IPS DF 4.7 (cell line): ENCODE measurements around the gene NECAB3.

ENCODE experiments used
- DNase-seq: peaks from one replicate; pipeline ENCODE4 v3.0.0-alpha.2; 2013; ENCODE audit warnings: low spot score; ENCODE audit errors: extremely low read depth

NECAB3 gene

GRCh38 chr20:33697129-33697528, 22.9 kb upstream of the NECAB3 start:
- no peak for DNase-seq

GRCh38 chr20:33696448-33696847, 22.2 kb upstream of the NECAB3 start:
- DNase-seq: no peak

- no peak for DNase-seq
Observed at GRCh38 chr20:33694639-33695012, 20.4 kb upstream of the NECAB3 start.

- no peak for DNase-seq
Observed at GRCh38 chr20:33693741-33694638, 19.8 kb upstream of the NECAB3 start.

- no peak for DNase-seq
Observed at GRCh38 chr20:33693289-33693688, 19.1 kb upstream of the NECAB3 start.

GRCh38 chr20:33689973-33690372, 15.7 kb upstream of the NECAB3 start:
- no peak for DNase-seq

GRCh38 chr20:33689493-33689892, 15.3 kb upstream of the NECAB3 start:
- no peak for DNase-seq

GRCh38 chr20:33688938-33689424, 14.8 kb upstream of the NECAB3 start:
- DNase-seq: no peak

GRCh38 chr20:33687993-33688937, 14.0 kb upstream of the NECAB3 start:
- no peak for DNase-seq

- DNase-seq: no peak
Observed at GRCh38 chr20:33687370-33687915, 13.2 kb upstream of the NECAB3 start.

GRCh38 chr20:33686984-33687366, 12.7 kb upstream of the NECAB3 start:
- DNase-seq: no peak

- DNase-seq: no peak
Observed at GRCh38 chr20:33686100-33686983, 12.1 kb upstream of the NECAB3 start, which contains the start of gene E2F1. TSS of gene E2F1 (minus strand) at chr20:33686385. CDS start at chr20:33686264, 121 bp downstream.

GRCh38 chr20:33685328-33686099, 11.3 kb upstream of the NECAB3 start:
- no peak for DNase-seq

GRCh38 chr20:33684533-33685327, 10.5 kb upstream of the NECAB3 start:
- no peak for DNase-seq

GRCh38 chr20:33681728-33682353, 7.6 kb upstream of the NECAB3 start:
- no peak for DNase-seq

GRCh38 chr20:33681288-33681687, 7.1 kb upstream of the NECAB3 start:
- no peak for DNase-seq

- DNase-seq: no peak
Observed at GRCh38 chr20:33680686-33681085, 6.5 kb upstream of the NECAB3 start.

GRCh38 chr20:33679758-33680485, 5.7 kb upstream of the NECAB3 start:
- DNase-seq: no peak
